HG03439 (cell line): ENCODE data around the gene ZNF521.

Source experiments
- ATAC-seq: cut with Tn5 transposase; IDR thresholded peaks from one replicate; pipeline ENCODE4 v1.9.1; 2021; ENCODE audit warnings: mild to moderate bottlenecking, moderate library complexity; ENCODE audit not compliant: unreplicated experiment

The ZNF521 gene

DNA sequence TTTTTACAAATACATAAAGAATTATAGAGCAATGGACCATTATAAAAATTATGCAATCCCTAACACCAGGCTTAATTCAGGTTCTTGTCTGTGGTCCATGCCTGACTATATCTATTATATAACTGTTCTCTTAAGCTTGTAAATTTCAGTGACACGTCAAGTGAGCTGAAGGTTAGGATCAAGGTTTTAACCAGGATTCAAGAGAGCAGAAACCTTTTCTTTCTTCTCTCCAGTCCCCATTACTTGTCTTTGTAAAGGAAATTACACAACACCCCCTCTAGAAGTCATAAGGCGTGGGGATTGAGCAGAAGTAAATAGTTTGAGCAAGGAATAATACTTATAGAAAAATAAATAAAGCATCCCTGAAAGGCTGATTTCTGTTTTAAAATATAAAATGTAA lies 122.0 kb downstream of the ZNF521 start:
- no peak for ATAC-seq

DNA sequence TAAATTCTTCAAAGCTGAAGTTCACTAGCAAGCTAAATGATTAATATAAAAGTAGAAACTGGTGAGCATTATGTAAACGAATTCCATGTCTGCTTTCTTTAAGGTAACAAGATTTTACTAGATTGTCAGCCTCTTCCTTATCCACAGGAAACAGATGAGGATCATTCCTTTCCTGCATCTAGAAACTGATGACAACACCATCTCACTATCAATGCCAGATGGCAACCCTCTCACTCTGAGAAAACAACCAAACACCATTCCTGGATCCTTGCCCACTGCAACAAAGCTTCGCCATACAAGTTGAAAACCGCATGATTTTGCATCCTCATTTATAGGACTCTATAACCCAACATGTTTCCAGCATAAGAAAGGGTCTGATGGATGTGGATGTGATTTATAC lies 122.9 kb downstream of the ZNF521 start:
- ATAC-seq = no peak

DNA sequence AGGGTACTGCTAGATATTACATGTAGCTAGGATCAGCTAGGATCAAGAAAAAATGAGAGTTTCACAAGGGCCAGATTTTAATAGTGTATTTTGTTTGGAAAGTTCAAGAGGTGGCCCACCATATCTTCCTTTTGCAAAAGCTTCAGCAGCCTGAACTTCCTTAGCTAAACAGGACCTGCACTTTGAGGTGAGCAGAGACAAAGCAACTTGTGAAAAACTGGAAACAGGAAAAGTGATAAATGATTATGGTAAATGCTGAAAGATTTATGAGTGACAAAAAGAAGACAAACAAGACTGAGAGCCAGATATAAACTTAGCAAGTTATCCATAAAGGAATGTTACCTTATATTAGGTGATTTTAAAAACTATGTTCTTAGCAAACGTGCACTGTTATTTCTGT lies 123.6 kb downstream of the ZNF521 start:
- no peak for ATAC-seq

DNA sequence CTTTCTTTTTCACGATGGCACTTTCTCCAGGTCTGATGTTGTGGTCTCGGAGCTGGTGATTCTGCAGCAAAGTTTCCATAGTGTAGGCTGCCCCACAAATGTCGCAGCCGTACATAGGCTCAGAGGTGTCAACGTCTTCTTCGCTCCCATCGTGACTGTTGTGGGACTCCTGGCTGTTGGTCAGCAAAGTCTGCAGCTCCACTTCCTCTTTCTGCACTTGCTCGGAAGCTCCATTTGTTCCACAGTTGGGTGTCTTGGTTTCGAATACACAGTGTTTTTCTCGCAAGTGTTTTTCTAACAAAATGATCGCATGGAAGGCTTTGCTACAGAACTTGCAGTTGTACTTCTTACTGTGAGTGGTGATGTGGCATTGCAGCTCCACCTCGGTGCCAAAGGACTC lies 126.8 kb downstream of the ZNF521 start:
- ATAC-seq = no peak

GRCh38 chr18:25223899-25224886 lies 127.8 kb downstream of the ZNF521 start:
- ATAC-seq = no peak

DNA sequence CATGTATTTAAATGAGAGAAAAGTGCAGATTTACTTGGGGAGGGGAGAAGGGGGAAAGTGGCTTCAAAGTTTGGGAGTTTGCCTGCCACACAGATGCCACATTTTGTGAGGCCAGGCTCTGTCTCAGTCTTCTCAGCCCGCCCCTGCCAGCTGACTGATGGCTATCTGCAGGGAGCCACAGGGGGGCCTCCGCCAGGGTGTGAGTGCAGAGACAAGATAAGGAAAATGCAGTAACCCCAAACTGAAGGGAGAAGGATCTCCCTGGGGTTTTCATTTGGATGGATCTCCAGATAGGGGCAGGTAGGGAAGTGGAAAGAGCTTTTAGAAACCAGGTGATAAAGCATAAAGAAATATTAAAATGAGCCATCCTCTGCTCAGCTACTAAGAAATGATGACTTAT lies 128.8 kb downstream of the ZNF521 start:
- ATAC-seq = no peak

DNA sequence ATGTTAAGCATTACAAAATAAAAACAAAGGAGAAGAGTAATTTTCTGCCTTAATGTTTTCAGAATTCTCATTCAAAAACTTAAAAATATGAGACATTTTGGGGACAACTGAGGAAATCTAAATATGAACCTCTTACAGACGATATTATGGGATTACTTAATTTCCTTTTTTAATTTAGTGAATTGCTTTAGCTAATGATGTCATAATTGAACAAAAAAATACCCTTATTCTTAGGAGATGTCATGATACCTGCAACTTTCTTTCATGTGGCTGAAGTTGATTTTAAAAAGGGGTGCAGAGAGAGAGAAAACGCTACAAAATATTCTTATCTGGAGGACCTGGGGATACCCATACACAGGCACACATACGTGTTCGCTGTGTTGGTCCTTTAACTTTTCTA lies 129.3 kb downstream of the ZNF521 start:
- ATAC-seq = no peak

DNA sequence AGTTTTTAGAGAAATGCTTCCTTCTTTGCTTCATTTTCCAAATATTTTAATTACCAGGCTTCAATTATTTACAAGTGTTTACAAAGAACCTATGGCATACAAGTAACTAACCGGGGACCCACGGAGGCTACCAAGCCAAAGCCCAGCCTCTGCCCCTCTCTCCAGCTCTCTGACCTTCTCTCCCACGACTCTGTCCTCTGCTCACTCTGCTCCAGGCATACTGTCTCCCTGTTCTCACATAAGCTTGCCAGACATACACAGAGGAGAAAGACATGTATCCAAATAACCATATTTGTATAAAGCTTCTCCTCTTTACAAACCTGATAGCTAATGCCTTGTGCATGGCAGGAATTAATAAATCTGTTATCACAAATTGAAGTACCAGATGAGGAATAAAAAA lies 141.3 kb downstream of the ZNF521 start:
- ATAC-seq = no peak

- ATAC-seq = no peak
Measured at GRCh38 chr18:25192065-25192464, 159.9 kb downstream of the ZNF521 start.

DNA sequence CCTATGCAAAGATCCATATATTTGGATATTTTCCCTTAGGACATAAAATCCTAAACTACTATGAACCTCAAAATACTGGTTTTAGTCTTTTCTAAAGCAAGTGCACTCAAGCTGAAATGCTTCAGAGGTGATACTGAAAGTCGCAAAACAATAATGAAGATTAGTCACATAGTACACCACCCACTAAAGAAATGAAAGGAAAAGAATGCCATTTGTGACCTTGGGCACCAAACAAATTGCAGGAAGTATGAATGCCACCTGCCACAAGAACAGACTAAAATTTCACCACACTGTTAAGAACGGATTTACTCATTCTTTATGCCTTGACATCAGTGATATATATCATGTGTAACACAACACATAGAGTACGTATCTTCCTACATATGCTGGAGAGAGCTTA lies 161.5 kb downstream of the ZNF521 start:
- ATAC-seq = no peak

GRCh38 chr18:25189391-25190185 lies 162.4 kb downstream of the ZNF521 start:
- ATAC-seq = no peak

- no peak for ATAC-seq
Measured at GRCh38 chr18:25187521-25188192, 164.3 kb downstream of the ZNF521 start.

GRCh38 chr18:25186871-25187270 lies 165.1 kb downstream of the ZNF521 start:
- no peak for ATAC-seq

DNA sequence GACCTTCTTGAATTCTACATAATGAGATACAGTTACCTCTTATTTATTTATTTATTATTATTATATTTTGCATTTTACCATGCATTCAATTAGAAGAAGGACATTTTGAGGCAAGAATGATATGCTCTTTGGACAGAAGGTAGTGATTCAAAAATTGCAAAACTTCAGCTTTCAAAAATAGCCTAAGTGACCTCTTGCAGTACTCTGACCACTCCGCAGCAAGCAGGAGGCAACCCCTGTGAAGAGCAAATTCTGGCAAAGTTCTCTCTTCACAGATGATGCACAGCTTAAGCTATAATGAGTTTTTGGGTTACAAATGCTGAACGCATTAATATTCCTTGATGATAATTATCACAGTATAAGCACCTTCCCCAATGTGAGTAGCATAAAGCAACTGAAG lies 170.0 kb downstream of the ZNF521 start:
- no peak for ATAC-seq

GRCh38 chr18:25181581-25181980 lies 170.4 kb downstream of the ZNF521 start:
- no peak for ATAC-seq

DNA sequence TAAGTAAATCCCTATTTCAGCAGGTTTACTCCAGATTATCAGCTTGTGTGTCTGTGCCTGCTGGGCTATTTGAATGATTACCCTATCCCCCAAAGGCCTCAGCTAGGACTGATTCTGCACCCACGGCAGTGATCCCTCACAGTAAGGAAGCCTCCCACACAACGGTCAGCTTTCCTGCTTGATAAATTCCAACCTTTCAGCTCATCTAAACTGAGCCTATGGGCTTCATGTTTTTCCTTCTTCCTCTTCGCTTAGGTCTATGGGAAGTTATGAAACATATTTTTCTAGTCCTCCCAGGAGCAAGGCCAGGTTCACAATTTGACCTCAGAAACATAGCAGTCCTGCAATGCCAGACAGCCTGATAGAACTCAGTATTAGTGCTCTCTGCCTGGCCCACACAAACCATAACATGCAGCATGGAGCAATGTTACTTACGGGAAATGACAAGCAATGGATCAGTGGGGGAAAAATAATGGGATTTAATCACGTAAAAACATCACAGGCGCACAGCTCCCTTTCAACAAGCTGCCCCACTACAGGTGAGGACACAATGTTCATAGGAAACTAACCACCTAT lies 170.9 kb downstream of the ZNF521 start:
- no peak for ATAC-seq

DNA sequence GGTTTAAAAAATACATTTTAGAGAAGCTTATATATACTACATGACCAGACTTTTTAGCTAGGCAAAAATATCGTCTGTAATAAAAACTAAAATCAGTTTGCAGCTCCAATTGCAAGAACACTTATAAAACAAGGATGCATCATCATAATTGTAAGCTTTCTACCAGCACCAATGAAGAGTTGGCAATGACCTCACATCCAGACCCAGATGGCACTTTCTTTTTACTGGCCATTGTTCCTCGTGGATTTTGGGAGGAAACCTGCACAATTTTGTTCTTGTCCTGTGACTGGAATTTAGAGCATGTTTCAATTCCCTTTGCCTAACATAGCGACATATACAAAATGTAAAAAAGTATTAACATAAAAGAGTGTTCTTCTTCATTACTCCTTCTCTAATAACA lies 174.3 kb downstream of the ZNF521 start:
- ATAC-seq = no peak

- no peak for ATAC-seq
Measured at GRCh38 chr18:25176518-25177042, 175.4 kb downstream of the ZNF521 start.

- no peak for ATAC-seq
Measured at GRCh38 chr18:25175558-25176517, 176.1 kb downstream of the ZNF521 start.

DNA sequence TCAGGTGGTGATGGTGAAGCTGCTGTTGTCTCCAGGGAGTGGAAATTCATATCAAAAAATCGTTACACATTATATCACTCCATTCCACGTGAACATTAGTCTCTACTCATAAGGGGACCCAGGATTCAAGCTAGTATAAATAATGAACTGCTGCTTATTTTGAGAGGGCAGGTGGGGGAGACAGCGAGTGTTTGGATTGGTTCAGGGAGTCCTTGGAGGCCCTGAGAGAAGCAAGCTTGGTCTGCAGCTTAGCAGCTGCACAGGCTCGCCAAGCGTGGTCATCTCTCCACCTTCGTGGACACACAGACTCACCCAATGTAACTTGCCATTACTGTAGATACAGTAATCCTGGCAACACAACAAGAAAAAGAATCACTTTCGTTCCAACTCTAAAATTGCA lies 177.6 kb downstream of the ZNF521 start:
- no peak for ATAC-seq
